ENCODE results near the gene ETV7. TPM values are rescaled to one million over a fixed set of nuclear protein-coding genes. Genes with fewer than 3 reads are reported as not detected.

Gene ETV7
- total and polyA plus RNA-seq, 2 donors (not counting 1 experiment from before 2014, with no cell fraction given) = 0.96 to 2.0 TPM

DNA sequence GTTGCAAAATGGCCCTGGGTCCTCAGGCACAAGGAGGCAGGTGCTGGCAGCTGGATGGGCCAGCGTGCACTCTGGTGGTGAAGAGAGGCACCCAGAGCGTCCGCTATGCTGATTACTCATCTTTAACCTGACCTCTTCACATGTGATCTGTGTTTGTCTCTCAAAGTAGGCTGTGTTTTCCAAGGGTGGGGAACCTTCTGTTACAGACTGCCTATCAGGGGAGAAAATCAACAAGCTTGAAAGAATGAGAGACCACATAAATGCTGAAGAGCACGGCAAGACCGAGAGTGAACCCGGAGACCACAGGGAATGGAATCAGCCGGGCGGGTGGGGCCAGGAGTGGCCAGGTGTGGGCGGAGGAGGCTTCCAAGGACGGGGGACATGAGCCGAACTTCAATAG, 67.0 kb downstream of the ETV7 start:
- Histone ChIP-seq H3K4me3 (ENCODE audit: control extremely low read depth in 1 of 5, extremely low read depth in 1 of 5, insufficient read depth in 1 of 5, low read depth in 2 of 5, low read length in 4 of 5) (no peak overlapping the region), H3K4me2 (replicated peaks; ENCODE audit: low read depth, low read length, poor library complexity, severe bottlenecking) (no peak overlapping the region), H3K36me3 (replicated peaks in 1 of 2; ENCODE audit: control extremely low read depth in 1 of 2, control insufficient read depth in 1 of 2, extremely low read depth in 1 of 2, insufficient read depth in 2 of 2, low read length in 1 of 2) (no peaks in the 10 kb centered on the region), H3K27ac (ENCODE audit: low read length in 2 of 2) (no peak overlapping the region), H3K79me2 (ENCODE audit: control insufficient read depth, insufficient read depth, low read length) (no peaks in the 10 kb centered on the region), H3K27me3 (replicated peaks in 1 of 4; ENCODE audit: control extremely low read depth in 1 of 4, control insufficient read depth in 3 of 4, insufficient read depth in 4 of 4, low read length in 3 of 4) (no peaks in the 10 kb centered on the region), H4K20me1 (ENCODE audit: control insufficient read depth, insufficient read depth, low read length, poor library complexity, severe bottlenecking) (no peaks in the 10 kb centered on the region), H2AFZ (ENCODE audit: insufficient read depth, low read depth, low read length, poor library complexity, severe bottlenecking) (no peak overlapping the region), H3K9ac (ENCODE audit: low read length) (no peak overlapping the region), H3K4me1 (ENCODE audit: control insufficient read depth in 2 of 2, insufficient read depth in 2 of 2, low read length in 2 of 2) (no peaks in the 10 kb centered on the region), H3K9me3 (ENCODE audit: control extremely low read depth in 1 of 3, control insufficient read depth in 2 of 3, insufficient read depth in 1 of 3, low read length in 2 of 3) (no peaks in the 10 kb centered on the region)
- 93% methylated on average over 9 of the region's 11 CpGs for WGBS (ENCODE audit: insufficient coverage)
- Mint-ChIP-seq H3K27me3 (no peaks in the 10 kb centered on the region), H3K27ac (no peak overlapping the region), H3K4me1 (no peaks in the 10 kb centered on the region), H3K4me3 (no peak overlapping the region), H3K9me3 (ENCODE audit: insufficient read depth) (no peaks in the 10 kb centered on the region)
- ChIA-PET POLR2A (no interaction called here), CTCF (interaction anchor here (0.7 to 2.1 kb wide), 3 partner anchors 11 to 21 kb away, joined by 3 to 6 read pairs (median 3); no protein-coding TSS in a partner anchor)
- ATAC-seq (ENCODE audit: low read depth) (no peak), DNase-seq (no peak)
- no peak for TF ChIP-seq EZH2 (IDR thresholded peaks at IDR 0.05; ENCODE audit: borderline replicate concordance, insufficient read depth, low read depth, low read length, poor library complexity, severe bottlenecking)
- TF ChIP-seq, protein P1, sequence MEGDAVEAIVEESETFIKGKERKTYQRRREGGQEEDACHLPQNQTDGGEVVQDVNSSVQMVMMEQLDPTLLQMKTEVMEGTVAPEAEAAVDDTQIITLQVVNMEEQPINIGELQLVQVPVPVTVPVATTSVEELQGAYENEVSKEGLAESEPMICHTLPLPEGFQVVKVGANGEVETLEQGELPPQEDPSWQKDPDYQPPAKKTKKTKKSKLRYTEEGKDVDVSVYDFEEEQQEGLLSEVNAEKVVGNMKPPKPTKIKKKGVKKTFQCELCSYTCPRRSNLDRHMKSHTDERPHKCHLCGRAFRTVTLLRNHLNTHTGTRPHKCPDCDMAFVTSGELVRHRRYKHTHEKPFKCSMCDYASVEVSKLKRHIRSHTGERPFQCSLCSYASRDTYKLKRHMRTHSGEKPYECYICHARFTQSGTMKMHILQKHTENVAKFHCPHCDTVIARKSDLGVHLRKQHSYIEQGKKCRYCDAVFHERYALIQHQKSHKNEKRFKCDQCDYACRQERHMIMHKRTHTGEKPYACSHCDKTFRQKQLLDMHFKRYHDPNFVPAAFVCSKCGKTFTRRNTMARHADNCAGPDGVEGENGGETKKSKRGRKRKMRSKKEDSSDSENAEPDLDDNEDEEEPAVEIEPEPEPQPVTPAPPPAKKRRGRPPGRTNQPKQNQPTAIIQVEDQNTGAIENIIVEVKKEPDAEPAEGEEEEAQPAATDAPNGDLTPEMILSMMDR (IDR thresholded peaks at IDR 0.05) = no peak
- intact Hi-C loops (cut with micrococcal nuclease) = no loop called here

DNA sequence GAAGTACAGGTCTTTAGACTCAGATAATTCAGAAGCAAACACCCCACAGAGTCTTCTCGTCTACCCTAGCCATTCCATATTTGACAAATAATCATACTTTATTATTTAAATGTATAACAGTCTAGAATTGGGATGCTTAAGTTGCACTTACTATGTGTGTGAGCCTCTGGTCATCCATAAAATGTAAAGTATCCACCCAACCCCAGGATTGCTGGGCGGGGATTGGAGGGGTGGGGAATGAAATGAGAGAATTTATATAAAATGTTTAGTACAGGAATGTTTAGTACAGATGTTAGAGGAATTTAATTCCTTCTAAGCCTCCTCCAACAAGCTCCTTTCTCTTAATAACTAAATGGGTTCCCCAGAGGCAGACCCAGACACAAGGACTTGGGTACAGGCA, 67.6 kb downstream of the ETV7 start:
- no peak overlapping the region for H3K9ac ChIP-seq (ENCODE audit: low read length)
- no peaks in the 10 kb centered on the region for H3K4me1 Mint-ChIP-seq
- H3K4me1 ChIP-seq (ENCODE audit: control insufficient read depth in 2 of 2, insufficient read depth in 2 of 2, low read length in 2 of 2) = no peaks in the 10 kb centered on the region

More for the DNA sequence above, 67.6 kb downstream of the ETV7 start:
- no peak for DNase-seq
- no peak overlapping the region for H3K27ac Mint-ChIP-seq
- Histone ChIP-seq H3K36me3 (replicated peaks in 1 of 2; ENCODE audit: control extremely low read depth in 1 of 2, control insufficient read depth in 1 of 2, extremely low read depth in 1 of 2, insufficient read depth in 2 of 2, low read length in 1 of 2) (no peaks in the 10 kb centered on the region), H3K27me3 (replicated peaks in 1 of 4; ENCODE audit: control extremely low read depth in 1 of 4, control insufficient read depth in 3 of 4, insufficient read depth in 4 of 4, low read length in 3 of 4) (no peaks in the 10 kb centered on the region), H3K27ac (ENCODE audit: low read length in 2 of 2) (no peak overlapping the region), H3K4me2 (replicated peaks; ENCODE audit: low read depth, low read length, poor library complexity, severe bottlenecking) (no peak overlapping the region), H3K4me3 (ENCODE audit: control extremely low read depth in 1 of 5, extremely low read depth in 1 of 5, insufficient read depth in 1 of 5, low read depth in 2 of 5, low read length in 4 of 5) (no peak overlapping the region), H3K9me3 (ENCODE audit: control extremely low read depth in 1 of 3, control insufficient read depth in 2 of 3, insufficient read depth in 1 of 3, low read length in 2 of 3) (no peaks in the 10 kb centered on the region), H4K20me1 (ENCODE audit: control insufficient read depth, insufficient read depth, low read length, poor library complexity, severe bottlenecking) (no peaks in the 10 kb centered on the region), H2AFZ (ENCODE audit: insufficient read depth, low read depth, low read length, poor library complexity, severe bottlenecking) (no peak overlapping the region), H3K79me2 (ENCODE audit: control insufficient read depth, insufficient read depth, low read length) (no peaks in the 10 kb centered on the region)
- H3K27me3 Mint-ChIP-seq = no peaks in the 10 kb centered on the region
- no CpG with 5 or more reads among the region's 2 CpGs for WGBS (ENCODE audit: insufficient coverage)
- ChIA-PET POLR2A (no interaction called here), CTCF (interaction anchor here (0.7 to 2.1 kb wide), 4 partner anchors 8 to 21 kb away, joined by 3 to 6 read pairs (median 3); no protein-coding TSS in a partner anchor)
- no peak overlapping the region for H3K4me3 Mint-ChIP-seq
- no peaks in the 10 kb centered on the region for H3K9me3 Mint-ChIP-seq (ENCODE audit: insufficient read depth)
- intact Hi-C loops (cut with micrococcal nuclease) = no loop called here
- ATAC-seq (ENCODE audit: low read depth) = no peak
- TF ChIP-seq, protein P1 (IDR thresholded peaks at IDR 0.05) = no peak
- no peak for TF ChIP-seq EZH2 (IDR thresholded peaks at IDR 0.05; ENCODE audit: borderline replicate concordance, insufficient read depth, low read depth, low read length, poor library complexity, severe bottlenecking)

Data from B cell (primary cell).